OCI-LY3 (cell line): ENCODE results near the gene TMEM198.
A peak's percentile ranks its signal among the peaks of the same experiment; 100 is the strongest.

Source experiments
- H2AFZ ChIP-seq: fragments of 200-600, 300-600 bp; shearing (Covaris generic); 2 replicates; pipeline ENCODE4 v1.6.0; 2014; ENCODE audit warnings: antibody characterized with exemption, low read depth, low read length
- H3K27ac ChIP-seq: fragments of 200-600, 300-600 bp; sonication (generic); 2 replicates; pipeline ENCODE4 v1.5.1; 2014; ENCODE audit warnings: mild to moderate bottlenecking, low read length, moderate library complexity, mixed read lengths
- H3K27me3 ChIP-seq: fragments of 200-600, 300-600 bp; sonication (generic); 2 replicates; pipeline ENCODE4 v1.6.1; 2014; ENCODE audit warnings: low read depth, low read length, mixed read lengths
- H3K36me3 ChIP-seq: fragments of 200-600, 300-600 bp; sonication (generic); replicated peaks from 2 replicates; pipeline ENCODE3; 2014; ENCODE audit warnings: low read depth, low read length, mixed read lengths
- H3K4me1 ChIP-seq: fragments of 300-600, 200-600 bp; sonication (generic); 2 replicates; pipeline ENCODE4 v1.6.1; 2014; ENCODE audit warnings: low read length, mixed read lengths
- H3K4me2 ChIP-seq: fragments of 200-600, 300-600 bp; sonication (generic); 2 replicates; pipeline ENCODE4 v1.6.1; 2014; ENCODE audit warnings: low read length, mixed read lengths
- H3K4me3 ChIP-seq: fragments of 300-600, 200-600 bp; sonication (generic); 2 replicates; pipeline ENCODE4 v1.5.1; 2014; ENCODE audit warnings: antibody characterized with exemption, mild to moderate bottlenecking, low read length, moderate library complexity
- H3K79me2 ChIP-seq: fragments of 300-600, 200-600 bp; shearing (Covaris generic); 2 replicates; pipeline ENCODE4 v1.6.1; 2014; ENCODE audit warnings: mild to moderate bottlenecking, low read length, mixed read lengths
- H3K9ac ChIP-seq: fragments of 300-600, 200-600 bp; shearing (Covaris generic); 2 replicates; pipeline ENCODE4 v1.6.0; 2014; ENCODE audit warnings: mild to moderate bottlenecking, low read length, moderate library complexity
- H3K9me3 ChIP-seq: fragments of 200-600, 300-600 bp; shearing (Covaris generic); 2 replicates; pipeline ENCODE4 v1.6.1; 2014; ENCODE audit warnings: low read length, mixed read lengths; ENCODE audit not compliant: insufficient read depth
- H4K20me1 ChIP-seq: fragments of 200-600, 300-600 bp; sonication (generic); 2 replicates; pipeline ENCODE4 v1.6.1; 2016; ENCODE audit warnings: low read length, mixed read lengths; ENCODE audit not compliant: insufficient read depth
- EZH2phosphoT487 ChIP-seq: fragments of 200-600 bp; shearing (Covaris generic); IDR thresholded peaks from 2 replicates; pipeline ENCODE4 v1.6.1; 2018; ENCODE audit warnings: antibody characterized with exemption, mixed run types, low read depth
- TF ChIP-seq, protein P1 (sequence below): fragments of 200-600, 300-600 bp; sonication (generic); IDR thresholded peaks from 2 replicates; pipeline ENCODE4 v1.5.1; 2014; ENCODE audit warnings: antibody characterized with exemption, low read length, low read depth

TMEM198 gene

DNA sequence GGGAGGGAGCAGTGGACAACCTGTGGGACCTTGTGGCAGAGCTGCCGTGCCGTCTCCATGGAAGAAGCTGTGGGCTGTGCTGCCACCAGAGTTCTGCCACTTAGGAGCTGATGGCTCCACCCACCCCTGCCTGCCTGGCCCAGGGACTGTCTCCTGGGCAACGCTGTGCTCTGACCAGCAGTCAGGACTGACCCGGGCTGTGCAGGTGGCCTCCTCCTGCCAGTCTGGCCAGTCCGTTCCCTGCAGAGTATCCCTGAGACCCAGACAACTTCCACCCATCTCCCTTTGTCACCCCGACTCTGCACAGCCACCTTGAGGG, 16.8 kb upstream of the TMEM198 start:
- Histone ChIP-seq H3K9ac (no peak overlapping the region), H3K4me3 (no peak overlapping the region), H3K4me2 (no peak overlapping the region), H3K27ac (no peak overlapping the region), H4K20me1 (no peaks in the 10 kb centered on the region), H3K27me3 (peaks cover 33% of the 10 kb centered on the region), H3K9me3 (no peaks in the 10 kb centered on the region), H3K79me2 (no peaks in the 10 kb centered on the region), H2AFZ (no peak overlapping the region), H3K36me3 (no peaks in the 10 kb centered on the region), H3K4me1 (no peaks in the 10 kb centered on the region)
- no peak for TF ChIP-seq EZH2phosphoT487
- TF ChIP-seq, protein P1, sequence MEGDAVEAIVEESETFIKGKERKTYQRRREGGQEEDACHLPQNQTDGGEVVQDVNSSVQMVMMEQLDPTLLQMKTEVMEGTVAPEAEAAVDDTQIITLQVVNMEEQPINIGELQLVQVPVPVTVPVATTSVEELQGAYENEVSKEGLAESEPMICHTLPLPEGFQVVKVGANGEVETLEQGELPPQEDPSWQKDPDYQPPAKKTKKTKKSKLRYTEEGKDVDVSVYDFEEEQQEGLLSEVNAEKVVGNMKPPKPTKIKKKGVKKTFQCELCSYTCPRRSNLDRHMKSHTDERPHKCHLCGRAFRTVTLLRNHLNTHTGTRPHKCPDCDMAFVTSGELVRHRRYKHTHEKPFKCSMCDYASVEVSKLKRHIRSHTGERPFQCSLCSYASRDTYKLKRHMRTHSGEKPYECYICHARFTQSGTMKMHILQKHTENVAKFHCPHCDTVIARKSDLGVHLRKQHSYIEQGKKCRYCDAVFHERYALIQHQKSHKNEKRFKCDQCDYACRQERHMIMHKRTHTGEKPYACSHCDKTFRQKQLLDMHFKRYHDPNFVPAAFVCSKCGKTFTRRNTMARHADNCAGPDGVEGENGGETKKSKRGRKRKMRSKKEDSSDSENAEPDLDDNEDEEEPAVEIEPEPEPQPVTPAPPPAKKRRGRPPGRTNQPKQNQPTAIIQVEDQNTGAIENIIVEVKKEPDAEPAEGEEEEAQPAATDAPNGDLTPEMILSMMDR, result no peak

DNA sequence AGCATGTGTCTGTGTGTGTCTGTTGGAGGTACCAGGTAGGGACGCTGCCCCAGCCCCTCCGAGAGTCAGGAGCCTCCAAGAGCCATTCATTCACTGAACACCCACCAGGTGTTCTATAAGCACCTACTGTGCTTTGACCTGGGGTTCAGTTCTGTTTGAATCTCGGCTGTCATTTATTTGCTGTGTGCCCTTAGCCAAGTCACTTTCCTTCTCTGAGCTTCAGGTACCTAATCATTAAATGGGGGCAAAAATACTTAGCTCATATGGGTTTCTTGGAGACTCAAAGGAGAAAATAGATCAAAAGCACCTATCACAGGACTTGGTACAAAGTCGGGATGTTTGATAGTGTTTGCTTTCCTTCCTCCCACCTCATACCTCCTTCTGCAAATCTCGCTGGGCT, 16.4 kb upstream of the TMEM198 start:
- Histone ChIP-seq H3K4me2 (no peak overlapping the region), H4K20me1 (no peaks in the 10 kb centered on the region), H3K4me1 (no peaks in the 10 kb centered on the region), H3K9ac (no peak overlapping the region), H3K36me3 (no peaks in the 10 kb centered on the region), H3K27me3 (peaks cover 36% of the 10 kb centered on the region), H3K4me3 (no peak overlapping the region), H3K79me2 (no peaks in the 10 kb centered on the region), H2AFZ (no peak overlapping the region), H3K27ac (no peak overlapping the region), H3K9me3 (no peaks in the 10 kb centered on the region)
- TF ChIP-seq EZH2phosphoT487, result no peak
- TF ChIP-seq, protein P1, result no peak

DNA sequence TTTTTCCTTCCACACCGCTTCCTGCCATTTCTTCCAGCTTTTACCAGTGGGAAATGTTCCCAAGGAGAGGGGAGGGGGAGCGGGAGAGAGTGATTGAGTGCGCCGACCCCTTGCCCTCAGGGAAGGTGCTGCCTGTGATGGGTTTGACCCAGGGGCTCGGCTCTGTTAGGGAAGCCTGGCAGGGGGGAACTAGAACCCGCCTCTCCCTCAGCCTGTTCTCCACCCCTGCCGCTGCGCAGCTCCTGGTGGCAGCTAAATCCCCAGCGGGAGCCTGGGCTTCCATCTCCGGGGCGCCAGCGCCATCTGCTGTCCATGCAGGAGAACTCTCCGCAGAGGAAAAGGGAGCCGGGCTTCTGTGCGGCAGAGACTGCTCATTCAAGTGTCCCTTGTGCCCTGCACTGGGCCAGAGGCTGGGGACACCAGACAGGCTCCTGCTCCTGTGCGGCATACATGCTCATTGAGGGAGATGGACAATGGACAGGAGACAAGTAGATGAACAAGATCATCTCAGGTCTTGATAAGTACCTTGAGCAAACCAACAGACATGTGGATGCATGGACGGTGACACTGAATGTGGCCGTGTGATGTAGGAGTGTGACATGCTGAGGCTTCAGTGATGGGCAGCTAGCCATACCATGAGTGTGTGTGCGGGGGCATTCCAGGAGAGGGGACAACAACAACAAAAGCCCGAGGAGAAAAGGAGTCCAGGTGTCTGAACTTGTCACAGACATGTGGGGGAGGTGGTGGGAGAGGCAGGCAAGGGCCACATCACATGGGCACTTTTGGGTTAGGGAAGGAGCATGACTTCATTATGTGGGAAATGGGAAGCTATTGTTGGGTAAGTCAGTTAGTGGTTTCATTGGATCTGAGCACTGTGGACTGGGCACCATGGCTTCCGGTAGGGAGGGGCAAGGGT, 13.5 kb upstream of the TMEM198 start:
- H3K27ac ChIP-seq, result no peak overlapping the region
- H3K27me3 ChIP-seq, result peaks cover 37% of the 10 kb centered on the region
- no peaks in the 10 kb centered on the region for H3K79me2 ChIP-seq
- H3K4me2 ChIP-seq, result peak overlapping the region; percentile 50
- no peak overlapping the region for H3K9ac ChIP-seq
- H4K20me1 ChIP-seq, result no peaks in the 10 kb centered on the region
- H3K4me3 ChIP-seq, result no peak overlapping the region
- H2AFZ ChIP-seq, result no peak overlapping the region
- H3K36me3 ChIP-seq, result no peaks in the 10 kb centered on the region
- no peaks in the 10 kb centered on the region for H3K4me1 ChIP-seq
- TF ChIP-seq, protein P1, result peak; percentile 77
- no peak for TF ChIP-seq EZH2phosphoT487
- H3K9me3 ChIP-seq, result no peaks in the 10 kb centered on the region

DNA sequence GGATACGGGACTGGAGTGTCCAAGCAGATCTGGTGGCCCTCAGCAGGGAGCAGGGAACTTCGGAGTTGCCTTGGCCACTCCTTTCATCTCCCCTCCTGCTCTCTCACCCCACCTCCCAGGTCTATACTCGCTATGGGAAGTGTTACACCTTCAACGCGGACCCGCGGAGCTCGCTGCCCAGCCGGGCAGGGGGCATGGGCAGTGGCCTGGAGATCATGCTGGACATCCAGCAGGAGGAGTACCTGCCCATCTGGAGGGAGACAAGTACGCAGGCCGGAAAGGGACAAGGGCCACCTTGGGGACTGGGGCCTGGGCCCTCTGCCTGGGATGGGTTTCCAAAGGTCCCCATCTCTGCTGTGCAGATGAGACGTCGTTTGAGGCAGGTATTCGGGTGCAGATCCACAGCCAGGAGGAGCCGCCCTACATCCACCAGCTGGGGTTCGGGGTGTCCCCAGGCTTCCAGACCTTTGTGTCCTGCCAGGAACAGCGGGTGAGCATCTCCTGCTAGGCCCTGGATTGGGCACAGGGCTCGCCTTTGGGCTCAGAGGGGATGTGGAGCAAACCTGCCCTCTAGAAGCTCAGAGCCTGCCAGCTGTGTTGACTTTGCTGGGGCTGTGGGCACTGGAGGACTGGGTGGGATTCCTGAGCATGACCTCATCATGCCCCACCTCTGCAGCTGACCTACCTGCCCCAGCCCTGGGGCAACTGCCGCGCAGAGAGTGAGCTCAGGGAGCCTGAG, 12.0 kb upstream of the TMEM198 start:
- Histone ChIP-seq H3K9me3 (no peaks in the 10 kb centered on the region), H3K4me1 (no peaks in the 10 kb centered on the region), H3K4me2 (no peak overlapping the region), H3K4me3 (no peak overlapping the region), H3K9ac (no peak overlapping the region), H3K27me3 (peaks cover 33% of the 10 kb centered on the region), H3K27ac (no peak overlapping the region), H2AFZ (no peak overlapping the region), H3K36me3 (no peaks in the 10 kb centered on the region), H4K20me1 (no peaks in the 10 kb centered on the region), H3K79me2 (no peaks in the 10 kb centered on the region)
- no peak for TF ChIP-seq EZH2phosphoT487
- TF ChIP-seq, protein P1, result no peak
